Measurements from ENCODE around the gene MSMB.

GRCh38 chr10:46037107-46037825 is 8.8 kb downstream of the MSMB start:
- TF ChIP-seq REST (IDR thresholded peaks at IDR 0.05; ENCODE audit: insufficient read depth in 1 of 2, low read depth in 2 of 2, low read length in 2 of 2) (no peak), POLR2AphosphoS5 (IDR thresholded peaks at IDR 0.05; ENCODE audit: low read depth, low read length) (no peak)
